HG02623 (cell line): Measurements from ENCODE around the gene NFKB1.
"Not testable (repeated sequence)": the region's sequence is repeated elsewhere in the genome, so short reads cannot be mapped to it uniquely, and the experiment has no call there.

Experiments used
- ATAC-seq: cut with Tn5 transposase; IDR thresholded peaks from one replicate; pipeline ENCODE4 v1.9.1; 2021; ENCODE audit warnings: moderate library complexity; ENCODE audit not compliant: unreplicated experiment

The NFKB1 gene

GRCh38 chr4:102593147-102593546, 92.0 kb downstream of the NFKB1 start:
- ATAC-seq, result no peak

- ATAC-seq, result no peak
Measured at GRCh38 chr4:102594000-102594399, 92.8 kb downstream of the NFKB1 start.

- ATAC-seq, result no peak
Measured at GRCh38 chr4:102596532-102596931, 95.4 kb downstream of the NFKB1 start.

- ATAC-seq, result peak; percentile 67
Measured at GRCh38 chr4:102598086-102598761, 97.1 kb downstream of the NFKB1 start.

GRCh38 chr4:102598762-102599374, 97.7 kb downstream of the NFKB1 start:
- ATAC-seq, result peak; percentile 20

GRCh38 chr4:102599455-102599854, 98.3 kb downstream of the NFKB1 start:
- no peak for ATAC-seq

- ATAC-seq, result no peak
Measured at GRCh38 chr4:102599886-102600285, 98.7 kb downstream of the NFKB1 start.

GRCh38 chr4:102600689-102601088, 99.5 kb downstream of the NFKB1 start:
- no peak for ATAC-seq

- no peak for ATAC-seq
Measured at GRCh38 chr4:102601586-102602227, 100.5 kb downstream of the NFKB1 start.

- ATAC-seq, result no peak
Measured at GRCh38 chr4:102604222-102604940, 103.2 kb downstream of the NFKB1 start.

GRCh38 chr4:102606261-102606660, 105.1 kb downstream of the NFKB1 start:
- ATAC-seq, result no peak

- no peak for ATAC-seq
Measured at GRCh38 chr4:102606846-102607450, 105.8 kb downstream of the NFKB1 start.

- no peak for ATAC-seq
Measured at GRCh38 chr4:102608190-102608589, 107.0 kb downstream of the NFKB1 start.

GRCh38 chr4:102610007-102610406, 108.8 kb downstream of the NFKB1 start:
- no peak for ATAC-seq

- ATAC-seq, result no peak
Measured at GRCh38 chr4:102610476-102610875, 109.3 kb downstream of the NFKB1 start.

GRCh38 chr4:102612210-102612609, 111.1 kb downstream of the NFKB1 start:
- ATAC-seq, result no peak

GRCh38 chr4:102612824-102613366, 111.7 kb downstream of the NFKB1 start:
- ATAC-seq, result no peak

- ATAC-seq, result no peak
Measured at GRCh38 chr4:102614801-102615200, 113.6 kb downstream of the NFKB1 start.

GRCh38 chr4:102616636-102617035, 115.5 kb downstream of the NFKB1 start:
- no peak for ATAC-seq

- not testable (repeated sequence) for ATAC-seq
Measured at GRCh38 chr4:102619021-102619420, 117.9 kb downstream of the NFKB1 start.
